AG10803 (cell line): ENCODE results near the gene NATD1.

Source experiments
- DNase-seq: peaks from one replicate; pipeline ENCODE4 v3.0.0; 2010; ENCODE audit warnings: low read depth
- H3K4me3 ChIP-seq: 2 replicates; pipeline ENCODE4 v1.5.1; 2011; ENCODE audit warnings: mild to moderate bottlenecking, low read length, control low read depth
- CTCF ChIP-seq: conservative IDR thresholded peaks from 2 replicates; pipeline ENCODE4 v1.5.1; 2011; ENCODE audit warnings: mild to moderate bottlenecking, low read length, control low read depth, inconsistent platforms

Gene NATD1

GRCh38 chr17:21249920-21250703, 3.1 kb downstream of the NATD1 start:
- peak; percentile 29 for DNase-seq
- no peak overlapping the region for H3K4me3 ChIP-seq
- TF ChIP-seq CTCF = no peak

- DNase-seq = no peak
- no peak for TF ChIP-seq CTCF
- H3K4me3 ChIP-seq = no peak overlapping the region
Observed at GRCh38 chr17:21249086-21249795, 4.0 kb downstream of the NATD1 start.

- no peak for TF ChIP-seq CTCF
- H3K4me3 ChIP-seq = no peak overlapping the region
- DNase-seq = no peak
Observed at GRCh38 chr17:21248500-21248899, 4.7 kb downstream of the NATD1 start.

GRCh38 chr17:21247552-21248258, 5.5 kb downstream of the NATD1 start:
- no peak for TF ChIP-seq CTCF
- H3K4me3 ChIP-seq = no peak overlapping the region
- no peak for DNase-seq

GRCh38 chr17:21246698-21247097, 6.5 kb downstream of the NATD1 start:
- H3K4me3 ChIP-seq = no peak overlapping the region
- DNase-seq = no peak
- no peak for TF ChIP-seq CTCF

- no peak for DNase-seq
- no peak overlapping the region for H3K4me3 ChIP-seq
- TF ChIP-seq CTCF = no peak
Observed at GRCh38 chr17:21245639-21246084, 7.5 kb downstream of the NATD1 start.
